HG03521 (cell line): Measurements from ENCODE around the gene PSMC5.
"Not testable (repeated sequence)": the region's sequence is repeated elsewhere in the genome, so short reads cannot be mapped to it uniquely, and the experiment has no call there.

Source experiments
- ATAC-seq: cut with Tn5 transposase; IDR thresholded peaks from one replicate; pipeline ENCODE4 v1.9.1; 2021; ENCODE audit warnings: mild to moderate bottlenecking, moderate library complexity; ENCODE audit not compliant: unreplicated experiment

The PSMC5 gene

GRCh38 chr17:63869491-63870291 is 42.5 kb downstream of the PSMC5 start:
- not testable (repeated sequence) for ATAC-seq

GRCh38 chr17:63870292-63870665 is 43.0 kb downstream of the PSMC5 start:
- not testable (repeated sequence) for ATAC-seq

DNA sequence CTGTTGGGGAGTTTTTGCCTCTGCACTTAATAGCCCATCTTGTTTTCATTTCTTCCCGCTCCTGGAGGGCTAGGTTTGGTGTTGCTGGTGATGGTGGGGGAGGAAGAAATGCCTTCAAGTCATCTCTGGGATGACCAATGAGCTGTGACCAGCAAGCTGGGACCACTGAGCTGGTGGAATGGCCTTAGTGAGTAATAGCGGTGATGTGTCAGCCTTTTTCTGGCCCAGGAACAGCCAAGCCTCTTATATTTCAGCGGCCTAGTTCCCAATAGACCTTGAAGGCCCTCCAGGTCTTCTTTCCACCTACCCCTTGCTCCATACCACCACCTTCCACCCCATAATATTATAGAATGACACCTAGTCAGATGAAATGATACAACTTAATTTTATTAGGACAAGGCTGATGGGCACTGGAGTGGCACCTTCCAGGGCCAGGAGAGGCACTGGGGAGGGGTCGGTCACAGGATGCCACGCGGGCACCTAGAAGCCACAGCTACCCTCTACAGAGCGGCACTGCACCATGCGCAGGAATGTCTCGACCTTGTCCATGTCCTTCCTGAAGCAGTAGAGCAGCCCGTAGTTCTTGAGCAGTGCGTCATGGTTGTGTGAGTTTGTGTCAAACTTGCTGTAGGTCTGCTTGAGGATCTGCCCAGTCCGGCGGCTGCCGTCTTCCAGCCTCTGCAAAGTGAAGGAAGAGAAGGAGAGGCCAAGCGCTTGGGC is 44.6 kb downstream of the PSMC5 start:
- not testable (repeated sequence) for ATAC-seq

DNA sequence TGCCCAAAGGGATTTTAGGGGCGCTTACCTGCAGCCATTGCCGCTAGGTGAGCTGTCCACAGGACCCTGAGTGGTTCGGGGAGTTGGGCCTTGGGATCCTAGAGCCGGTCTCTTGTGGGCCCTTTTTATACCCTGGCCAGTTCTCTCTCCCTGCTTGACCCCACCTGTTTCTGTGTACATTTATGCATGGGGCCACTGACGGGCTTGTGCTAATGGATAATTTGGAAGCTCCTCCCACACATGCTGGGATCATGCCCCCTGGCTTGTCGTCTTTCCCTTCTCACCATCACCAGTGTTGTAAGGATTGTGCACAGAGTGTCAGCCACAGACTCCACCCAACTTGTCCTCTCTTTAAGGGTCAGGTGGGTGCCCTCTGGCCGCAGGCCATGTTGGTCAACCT is 46.3 kb downstream of the PSMC5 start, which contains the start of gene CSH2:
Gene CSH2, minus strand, starts transcription at position 101 of the 400 bp plus-strand sequence. Its CDS starts 63 bp downstream, at position 38.
- not testable (repeated sequence) for ATAC-seq

DNA sequence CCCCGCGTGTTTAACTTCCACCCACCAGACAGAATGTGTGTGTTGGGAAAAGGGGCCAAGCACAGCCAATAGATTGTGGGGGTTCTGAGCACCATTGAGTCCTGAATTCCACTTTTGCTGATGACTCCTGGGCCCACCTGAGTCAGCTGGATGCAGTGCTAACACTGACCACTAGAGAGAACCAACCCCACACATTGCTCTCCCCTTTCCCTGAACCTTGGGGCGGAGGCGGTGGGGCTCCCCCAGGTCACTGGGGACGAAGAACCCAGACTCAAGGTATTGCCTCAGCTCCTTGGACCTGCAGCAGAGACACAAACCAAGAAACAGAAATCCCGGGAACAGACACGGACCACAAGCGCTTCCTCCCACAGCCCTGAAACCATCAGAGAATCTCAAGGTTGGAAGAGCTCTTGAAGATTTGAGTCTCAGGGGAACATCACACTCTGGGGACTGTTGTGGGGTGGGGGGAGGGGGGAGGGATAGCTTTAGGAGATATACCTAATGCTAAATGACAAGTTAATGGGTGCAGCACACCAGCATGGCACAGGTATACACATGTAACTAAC is 46.9 kb downstream of the PSMC5 start:
- ATAC-seq = not testable (repeated sequence)

GRCh38 chr17:63874693-63875092 is 47.5 kb downstream of the PSMC5 start:
- ATAC-seq = not testable (repeated sequence)

GRCh38 chr17:63878413-63878812 is 51.2 kb downstream of the PSMC5 start:
- ATAC-seq = not testable (repeated sequence)

- no peak for ATAC-seq
Measured at GRCh38 chr17:63880706-63881105, 53.5 kb downstream of the PSMC5 start.

DNA sequence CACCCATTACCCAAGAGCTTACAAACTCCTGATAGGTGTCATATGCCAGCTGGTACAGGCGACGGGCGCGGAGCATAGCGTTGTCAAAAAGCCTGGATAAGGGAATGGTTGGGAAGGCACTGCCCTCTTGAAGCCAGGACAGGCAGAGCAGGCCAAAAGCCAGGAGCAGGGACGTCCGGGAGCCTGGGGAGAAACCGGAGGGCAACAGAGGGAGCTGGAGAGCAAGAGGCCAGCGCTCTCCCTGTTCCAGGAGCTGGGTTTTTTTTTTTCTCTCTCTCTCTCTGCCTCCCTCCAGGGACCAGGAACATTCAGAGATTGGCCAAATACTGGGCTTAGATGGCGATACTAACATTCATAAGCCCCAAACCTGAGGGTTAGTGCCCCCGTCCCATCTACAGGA is 54.1 kb downstream of the PSMC5 start:
- ATAC-seq = not testable (repeated sequence)
